GM10266 (cell line): ENCODE data around the gene SMC1A.
"Not testable (repeated sequence)": the region's sequence is repeated elsewhere in the genome, so short reads cannot be mapped to it uniquely, and the experiment has no call there.

Experiments used
- DNase-seq: peaks from one replicate; pipeline ENCODE4 v3.0.0; 2012; ENCODE audit errors: extremely low spot score
- CTCF ChIP-seq: IDR thresholded peaks from 2 replicates; pipeline ENCODE4 v1.5.1; 2012; ENCODE audit warnings: mild to moderate bottlenecking, low read depth; ENCODE audit not compliant: control insufficient read depth, insufficient read depth; ENCODE audit errors: missing control alignments

The SMC1A gene

GRCh38 chrX:53421125-53421524, 1.3 kb downstream of the SMC1A start:
- no peak for TF ChIP-seq CTCF

GRCh38 chrX:53420351-53420750, 2.1 kb downstream of the SMC1A start:
- not testable (repeated sequence) for DNase-seq

More at GRCh38 chrX:53421125-53421524, 1.3 kb downstream of the SMC1A start:
- no peak for DNase-seq

- no peak for DNase-seq
- TF ChIP-seq CTCF = no peak
These were observed 10.0 kb downstream of the SMC1A start for GRCh38 chrX:53412446-53412845.

- TF ChIP-seq CTCF = no peak
- no peak for DNase-seq
These were observed 18.9 kb downstream of the SMC1A start for GRCh38 chrX:53403535-53403934.

- no peak for TF ChIP-seq CTCF
- no peak for DNase-seq
These were observed 24.2 kb downstream of the SMC1A start for GRCh38 chrX:53398216-53398615.

GRCh38 chrX:53395605-53396298, 26.7 kb downstream of the SMC1A start:
- DNase-seq = no peak
- TF ChIP-seq CTCF = no peak

GRCh38 chrX:53383376-53384076, 38.9 kb downstream of the SMC1A start:
- no peak for DNase-seq
- no peak for TF ChIP-seq CTCF
